NOMO-1 treated with dmso at 0.1 percent for 144 hours (cell line): ENCODE data around the gene MYORG.
A peak's percentile ranks its signal among the peaks of the same experiment; 100 is the strongest.

Experiments
- DNase-seq: peaks from one replicate; lab custom pipeline; 2025; ENCODE audit not compliant: unreplicated experiment; lab: John Stamatoyannopoulos, UW

The MYORG gene

DNA sequence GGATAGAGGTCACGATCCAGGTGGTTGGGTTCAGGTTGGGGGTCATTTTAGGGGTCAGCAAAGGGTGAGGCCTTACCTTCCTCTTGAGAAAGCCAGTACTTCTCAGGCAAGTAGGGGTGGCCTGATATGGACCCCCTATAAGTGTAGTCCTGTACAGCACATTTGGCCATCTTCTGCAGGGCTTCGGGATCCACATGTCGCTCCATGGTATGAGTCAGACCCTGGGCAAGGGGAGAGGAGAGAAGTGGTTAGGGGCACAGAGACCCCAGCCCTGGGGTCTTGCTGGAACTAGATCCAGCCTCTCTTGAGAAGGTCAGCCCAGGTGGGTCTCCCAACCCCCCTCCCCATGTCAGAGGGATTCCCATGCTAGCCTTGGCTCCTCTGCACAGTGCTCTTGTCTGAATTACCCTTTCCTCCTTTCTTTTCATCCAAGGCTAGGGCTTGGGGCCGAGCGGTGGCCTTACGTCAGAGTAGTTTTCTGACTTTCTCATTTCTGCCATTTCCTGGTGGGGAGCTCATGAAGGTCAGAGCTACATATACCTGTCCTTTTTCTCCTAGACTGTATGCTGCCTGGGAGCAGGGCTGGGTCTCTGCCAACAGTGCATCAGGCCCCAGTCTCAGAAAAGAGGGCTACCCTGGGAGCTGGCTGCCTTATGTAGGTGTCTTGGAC lies 9.0 kb upstream of the MYORG start:
- DNase-seq = no peak

DNA sequence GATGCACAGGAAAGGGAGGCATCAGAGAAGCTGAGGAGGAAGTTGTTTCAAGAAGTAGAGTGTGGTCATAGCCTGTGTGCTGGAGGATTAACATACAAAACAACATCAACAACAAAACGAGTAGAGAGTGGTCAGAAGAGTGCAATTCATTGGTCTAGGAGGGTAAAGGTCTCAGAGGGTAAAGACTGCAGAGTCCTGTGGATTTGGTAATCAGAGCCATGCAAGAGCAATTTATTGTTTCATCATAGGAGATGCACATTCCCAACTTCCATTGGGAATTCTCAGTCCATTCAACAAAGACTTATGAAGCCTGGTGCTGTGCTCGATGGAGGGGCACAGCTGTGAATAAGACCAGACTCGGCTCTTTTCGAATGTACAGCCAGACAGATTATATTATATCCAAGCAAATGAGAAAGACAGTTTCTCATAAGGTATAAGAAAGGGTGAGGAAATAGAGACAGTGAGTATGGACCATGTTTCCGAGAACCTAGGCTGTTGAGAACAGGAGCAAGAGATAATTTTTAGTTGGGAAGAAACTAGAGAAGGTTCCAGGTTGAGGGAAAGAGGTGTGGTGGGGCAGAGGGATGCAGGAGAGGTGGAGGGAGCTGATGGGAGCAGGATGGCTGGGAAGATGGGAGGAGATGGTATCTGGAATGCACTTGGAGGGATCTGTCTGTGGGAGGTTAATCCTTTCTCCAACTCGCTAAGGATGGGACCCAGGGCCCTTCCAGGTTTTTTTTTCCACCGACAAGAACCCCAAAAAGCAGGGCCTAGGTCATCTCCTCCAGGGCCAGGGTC lies 7.9 kb upstream of the MYORG start:
- no peak for DNase-seq

DNA sequence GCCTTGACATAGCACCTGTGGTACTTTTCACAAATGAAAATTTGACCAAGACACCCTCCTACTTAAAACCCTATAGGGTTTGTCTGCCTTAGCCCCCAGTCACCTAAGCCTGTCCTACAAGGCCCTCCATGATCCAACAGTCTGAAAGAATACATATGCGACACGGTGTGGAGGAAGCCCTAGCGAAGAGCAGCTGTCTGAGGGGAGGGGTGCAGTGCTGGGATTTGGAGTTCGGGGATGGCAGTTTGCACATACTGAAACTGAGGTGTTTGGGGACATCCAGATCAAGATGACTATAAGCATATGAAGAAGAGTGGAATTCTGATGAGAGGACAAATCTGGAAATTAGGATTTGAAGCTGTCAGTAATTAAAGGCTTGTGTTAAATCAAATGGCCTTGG lies 7.2 kb upstream of the MYORG start:
- DNase-seq = no peak

DNA sequence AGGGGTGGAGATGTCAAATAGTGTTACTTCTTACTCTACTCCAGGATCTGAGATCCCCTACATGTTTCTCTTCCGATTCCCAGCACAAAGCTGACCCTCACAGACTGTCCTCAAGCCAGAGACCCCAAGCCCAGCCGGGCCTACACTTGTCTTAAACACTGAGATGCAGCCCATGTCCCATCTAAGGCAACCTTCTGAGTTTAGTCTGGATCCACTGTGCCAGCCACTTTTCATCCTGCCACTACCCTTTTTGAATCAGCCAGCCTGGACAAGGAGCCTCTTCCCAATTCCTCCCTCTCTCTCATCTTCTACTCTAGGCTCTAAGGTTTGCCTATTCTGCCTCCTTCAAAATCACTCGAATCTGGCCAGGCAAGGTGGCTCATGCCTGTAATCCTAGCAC lies 6.2 kb upstream of the MYORG start:
- DNase-seq = no peak

DNA sequence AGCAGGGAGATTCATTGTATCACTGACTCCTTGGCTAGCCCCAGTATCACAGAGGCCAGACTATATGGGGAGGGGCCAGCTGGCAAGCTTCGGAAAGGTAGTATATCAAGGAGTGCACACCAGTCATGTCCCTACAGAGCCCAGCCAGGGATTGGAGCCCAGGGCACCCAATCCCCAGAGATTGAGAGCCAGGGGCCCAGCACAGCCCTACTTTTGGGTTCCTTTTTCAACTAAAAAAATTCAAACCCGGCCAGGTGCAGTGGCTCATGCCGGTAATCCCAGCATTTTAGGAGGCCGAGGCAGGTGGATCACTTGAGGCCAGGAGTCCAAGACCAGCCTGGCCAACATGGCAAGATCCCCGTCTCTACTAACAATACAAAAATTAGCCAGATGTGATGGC lies 5.4 kb upstream of the MYORG start:
- DNase-seq = no peak

DNA sequence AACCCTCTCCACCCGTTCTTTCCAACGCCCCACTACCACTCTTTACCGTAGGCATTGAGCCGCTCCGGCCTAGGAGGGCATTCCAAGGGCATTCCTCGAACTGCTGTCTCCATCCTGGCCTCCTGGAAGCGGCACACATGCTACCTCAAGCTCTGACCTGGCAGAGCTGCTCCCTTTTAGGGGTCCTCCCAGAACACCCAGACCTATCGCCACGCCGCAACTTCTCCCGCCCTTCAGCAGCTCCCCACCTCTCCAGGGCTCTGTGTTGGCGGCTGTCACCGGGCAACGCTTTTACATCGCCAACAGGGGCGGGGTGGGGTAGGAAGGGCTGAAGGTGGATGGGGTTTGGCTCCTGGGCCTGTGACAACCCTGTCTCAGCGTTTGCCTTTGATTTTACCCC lies 4.6 kb upstream of the MYORG start:
- DNase-seq = no peak

DNA sequence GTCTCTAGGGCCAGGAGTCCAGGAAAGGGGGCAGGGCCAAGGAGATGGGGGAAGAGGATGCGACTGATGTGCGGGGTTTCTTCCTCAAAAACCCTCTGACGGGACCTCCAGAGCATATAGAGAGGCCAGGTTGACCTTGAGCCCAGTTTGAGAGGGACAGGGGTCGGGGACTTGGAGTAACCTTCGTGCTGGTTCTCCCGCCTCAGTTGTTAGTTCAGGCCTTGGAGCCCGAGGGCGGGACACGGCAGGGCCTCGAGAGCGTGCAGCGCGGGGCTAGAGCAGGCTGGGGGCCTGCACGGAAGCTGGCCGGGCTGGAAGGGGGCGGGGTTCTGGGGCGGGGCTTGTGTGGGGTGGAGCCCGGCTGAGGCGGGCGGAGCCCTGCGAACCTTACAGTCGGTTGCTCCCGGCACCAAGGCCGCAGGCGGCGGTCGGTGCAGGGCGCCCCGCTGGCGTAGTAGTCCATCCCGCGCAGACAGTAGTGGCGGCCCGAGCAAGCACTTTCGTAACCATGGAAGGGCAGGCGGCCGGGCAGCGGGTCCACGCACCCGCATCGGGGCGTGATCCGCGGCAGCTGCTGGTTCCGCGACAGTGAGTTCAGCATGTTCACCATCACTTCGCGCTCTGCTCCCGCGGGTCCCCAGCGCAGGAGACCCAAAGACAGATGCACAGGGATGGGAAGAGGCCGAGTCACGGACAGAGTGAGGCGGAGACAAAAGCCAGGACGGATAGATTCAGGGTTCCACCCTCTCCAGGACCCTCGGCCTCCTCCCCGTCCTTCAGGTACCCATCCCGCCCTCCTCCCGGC lies 4.0 kb upstream of the MYORG start:
- peak; percentile 85 for DNase-seq

DNA sequence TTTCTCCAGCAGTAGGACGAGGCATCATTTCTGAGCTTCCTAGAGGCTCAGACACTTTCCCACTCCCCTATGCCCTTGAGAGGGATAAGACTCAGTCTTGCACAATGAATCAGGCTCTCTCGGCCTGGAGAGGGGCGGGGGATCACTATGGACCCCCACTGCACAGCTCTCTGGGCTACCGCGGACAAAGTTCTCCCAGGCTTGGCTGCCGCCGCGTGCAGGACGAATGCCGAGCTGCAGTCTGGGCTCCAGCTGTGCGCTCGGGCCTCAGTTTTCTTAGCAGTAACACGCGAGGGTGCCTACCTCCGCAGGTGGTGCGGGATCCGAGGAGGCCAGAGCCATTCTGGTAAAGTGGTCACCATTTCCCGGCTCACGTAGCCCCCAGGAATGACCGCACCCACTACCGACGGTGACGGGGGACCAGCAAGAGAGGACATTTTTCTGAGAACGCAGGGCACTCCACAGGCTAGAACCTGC lies 3.4 kb upstream of the MYORG start:
- no peak for DNase-seq

DNA sequence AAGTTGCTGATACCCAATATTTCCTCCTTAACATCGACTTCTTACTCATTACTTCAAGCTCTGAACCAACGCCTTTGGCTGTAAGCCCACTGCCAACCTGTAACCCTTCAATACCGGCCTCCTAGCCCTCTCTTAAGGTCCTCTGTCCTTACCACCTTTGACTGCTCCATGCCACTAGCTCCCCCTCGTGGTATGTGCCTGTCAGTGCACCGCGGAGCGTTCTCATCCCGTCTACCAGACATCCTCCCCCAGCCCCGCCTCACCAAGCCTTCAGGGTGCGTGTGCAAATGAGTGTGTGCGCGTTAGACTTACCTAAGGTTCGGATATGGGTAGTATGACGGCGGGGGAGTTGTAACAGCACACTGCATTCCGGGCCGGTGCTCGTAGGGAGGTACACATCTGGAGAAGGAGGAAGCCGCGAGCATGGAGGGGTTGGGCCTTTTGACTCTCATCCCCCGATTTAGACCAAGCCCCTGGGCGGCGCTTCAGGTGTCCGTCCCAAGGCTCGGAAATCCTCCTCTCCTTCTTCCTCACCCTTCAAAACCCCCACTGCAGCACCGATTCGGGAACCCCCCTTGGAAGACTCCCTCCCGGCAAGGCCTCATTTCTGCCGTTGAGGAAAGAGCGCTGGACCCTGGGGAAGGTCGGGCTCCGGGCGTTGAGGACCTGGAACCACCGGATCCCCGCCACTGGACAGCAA lies 2.8 kb upstream of the MYORG start:
- peak; percentile 93 for DNase-seq

DNA sequence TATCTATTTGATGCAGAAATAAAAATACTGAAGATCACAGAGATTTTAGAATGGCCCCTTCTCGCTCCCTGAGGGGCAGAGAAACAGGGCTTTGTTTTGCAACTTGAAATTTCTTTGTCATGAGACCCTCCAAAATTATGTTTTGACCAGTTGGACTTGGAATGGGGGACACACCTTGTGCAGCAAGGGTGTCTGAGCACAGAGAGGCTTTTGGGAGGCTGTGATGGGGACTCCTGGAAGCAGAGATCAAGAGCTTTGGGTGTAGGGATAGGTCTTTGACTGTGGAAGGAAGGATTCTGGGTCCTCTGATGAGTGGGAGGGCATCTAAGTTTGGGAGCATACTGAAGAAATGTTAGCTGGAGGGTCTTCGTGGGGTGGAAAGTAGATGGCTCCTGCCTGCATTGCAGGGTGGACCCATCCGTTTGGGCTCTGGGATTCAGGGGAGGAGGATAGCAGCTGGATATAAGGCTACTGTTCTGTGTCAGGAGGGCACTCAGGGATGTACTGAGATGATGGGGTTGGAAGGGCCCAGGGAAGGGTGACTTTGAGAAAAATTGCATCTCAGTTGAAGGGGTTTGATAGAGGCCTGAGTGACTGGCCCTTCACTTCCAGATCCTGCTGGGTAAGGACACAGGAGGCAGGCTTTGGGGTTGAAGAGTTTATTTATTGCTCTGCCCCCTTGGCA lies 1.8 kb upstream of the MYORG start:
- no peak for DNase-seq

DNA sequence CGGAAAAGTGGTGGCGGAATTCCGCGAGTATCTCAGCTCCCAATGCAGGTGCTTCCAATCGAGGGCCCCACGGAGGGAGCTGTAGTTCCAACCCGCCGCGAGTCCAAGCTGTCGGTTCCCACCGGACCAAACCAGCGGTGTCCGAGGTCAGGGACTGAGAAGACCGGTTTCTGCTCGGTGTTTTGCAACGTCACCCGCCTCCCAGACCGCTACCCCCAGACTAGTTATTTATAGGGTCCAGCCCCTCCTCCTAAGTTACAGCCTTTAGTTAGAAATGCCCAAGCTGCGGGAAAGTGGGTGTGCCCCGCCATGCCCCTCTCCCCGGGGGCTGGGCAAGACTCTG lies 677 bp upstream of the MYORG start:
- no peak for DNase-seq

DNA sequence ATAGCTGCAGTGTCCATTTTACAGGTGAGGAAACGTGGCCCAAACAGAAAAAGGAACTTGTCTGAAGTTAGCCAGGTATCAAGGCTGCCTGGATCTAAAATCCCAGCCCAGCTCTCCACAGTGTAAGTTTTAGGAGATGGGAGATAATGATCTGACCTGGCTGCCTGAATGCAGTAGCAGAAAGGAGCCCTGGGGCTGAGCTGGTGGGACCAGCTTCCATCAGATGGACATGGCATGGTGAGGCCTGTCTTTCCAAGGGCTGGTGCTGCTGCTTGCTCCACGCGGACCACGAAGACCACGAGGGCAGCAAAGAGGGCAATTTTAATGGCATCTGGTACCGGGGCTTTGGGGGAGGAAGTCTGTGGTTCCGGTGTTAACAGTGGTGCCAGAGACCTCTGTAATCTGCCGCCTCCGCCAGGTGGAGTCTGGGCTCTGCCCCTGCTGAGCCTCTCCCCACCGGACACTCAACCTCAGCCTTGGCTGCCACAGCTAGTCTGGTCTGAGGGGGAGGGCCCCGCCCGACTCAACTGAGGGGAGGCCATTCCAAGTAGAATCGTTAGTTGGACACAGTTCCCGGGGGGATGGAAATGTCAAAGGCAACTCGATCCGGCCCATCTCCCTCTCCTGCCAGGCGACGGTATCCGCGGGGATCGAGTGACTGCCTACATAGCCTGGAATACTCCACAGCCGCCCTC lies 650 bp downstream of the MYORG start:
- DNase-seq = no peak

DNA sequence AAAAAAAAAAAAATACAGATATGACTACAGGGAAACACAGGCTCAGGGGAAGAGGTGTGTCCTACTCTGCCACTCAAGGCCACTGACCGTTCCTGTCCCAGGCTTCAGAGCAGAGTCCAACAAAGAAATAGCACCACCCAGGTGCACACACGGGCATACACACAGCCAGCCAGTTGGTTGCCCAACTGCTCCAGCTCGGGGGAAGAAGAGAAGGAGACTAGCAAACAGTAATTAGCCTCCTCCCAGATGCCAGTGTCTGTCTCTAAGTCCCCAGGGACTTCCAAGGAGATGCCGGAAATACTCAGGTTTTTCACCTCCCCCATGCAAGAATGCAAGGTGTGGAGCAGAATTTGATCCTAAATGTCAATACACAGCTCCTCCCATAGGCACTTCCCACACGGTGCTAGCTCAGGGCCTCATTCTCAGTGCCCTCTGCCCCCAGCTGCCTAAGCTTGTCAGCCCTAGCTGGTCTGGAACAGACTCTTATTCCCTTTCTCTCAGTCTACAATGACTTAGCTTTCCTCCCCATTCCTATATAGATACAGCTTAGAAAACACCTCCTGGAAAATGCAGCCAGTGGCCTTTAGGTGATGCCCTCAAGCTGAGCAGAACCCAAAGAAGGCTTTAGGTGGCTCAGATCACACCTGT lies 1.7 kb downstream of the MYORG start:
- no peak for DNase-seq

DNA sequence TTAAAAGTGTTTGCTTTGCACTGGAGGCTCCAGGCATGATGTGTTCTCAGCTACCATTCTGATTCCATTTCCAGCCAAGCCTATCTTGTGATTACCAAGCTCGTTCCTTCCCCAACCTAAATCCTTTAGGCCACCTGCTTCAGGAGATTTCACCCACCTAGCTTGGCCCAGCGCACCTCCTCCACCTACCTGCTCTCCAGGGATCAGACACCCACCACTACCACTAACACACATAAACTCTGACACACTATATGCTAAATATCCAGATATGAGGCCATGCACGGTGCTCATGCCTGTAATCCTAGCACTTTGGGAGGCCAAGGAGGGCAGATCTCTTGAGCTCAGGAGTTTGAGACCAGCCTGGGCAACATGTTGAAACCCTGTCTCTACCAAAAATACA lies 2.4 kb downstream of the MYORG start:
- DNase-seq = no peak

DNA sequence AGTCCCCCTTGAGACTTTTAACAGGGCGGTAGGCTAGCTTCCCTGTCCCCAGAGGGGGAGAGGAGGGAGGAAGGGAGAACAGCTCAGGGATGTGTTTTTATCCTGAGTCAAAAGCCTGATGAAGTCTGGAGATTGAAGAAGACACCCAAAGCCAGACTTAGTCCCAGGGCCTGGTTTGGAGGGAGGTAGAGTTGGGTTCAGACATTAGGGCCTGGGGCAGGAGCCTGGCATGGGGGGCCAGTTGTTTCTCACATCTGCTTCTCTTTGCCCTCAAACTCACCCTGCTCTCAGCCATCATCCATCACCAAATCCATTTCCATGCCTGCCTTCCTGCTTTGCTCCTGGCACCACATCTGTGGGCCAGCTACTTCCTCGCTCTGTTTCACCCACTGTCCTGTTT lies 2.9 kb downstream of the MYORG start:
- no peak for DNase-seq

DNA sequence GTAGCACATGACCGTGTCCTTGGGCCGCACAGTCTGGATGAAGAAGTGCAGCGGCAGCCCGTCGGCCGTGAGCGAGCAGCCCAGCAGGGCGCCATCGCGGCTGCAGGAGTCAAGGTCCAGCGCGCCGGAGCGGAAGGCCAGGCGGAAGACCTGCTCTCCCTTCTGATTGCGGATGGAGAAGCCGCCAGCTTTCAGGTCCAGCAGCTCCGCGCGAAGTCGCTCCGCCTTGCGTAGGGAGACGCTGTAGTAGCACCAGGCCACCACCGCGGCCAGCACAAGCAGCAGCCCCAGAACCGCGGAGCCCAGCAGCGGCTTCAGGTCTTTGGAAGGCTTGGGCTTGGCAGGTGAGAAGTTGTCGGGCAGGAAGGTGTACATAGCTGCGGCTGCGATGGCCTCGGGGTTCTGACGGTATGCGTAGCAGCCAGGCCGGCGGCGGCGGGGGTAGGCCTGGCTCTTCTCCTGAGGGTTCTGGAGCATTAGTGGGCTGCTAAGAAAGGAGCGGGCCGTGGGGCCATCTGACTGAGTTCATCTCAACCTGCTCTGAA lies 4.2 kb downstream of the MYORG start:
- DNase-seq = no peak

DNA sequence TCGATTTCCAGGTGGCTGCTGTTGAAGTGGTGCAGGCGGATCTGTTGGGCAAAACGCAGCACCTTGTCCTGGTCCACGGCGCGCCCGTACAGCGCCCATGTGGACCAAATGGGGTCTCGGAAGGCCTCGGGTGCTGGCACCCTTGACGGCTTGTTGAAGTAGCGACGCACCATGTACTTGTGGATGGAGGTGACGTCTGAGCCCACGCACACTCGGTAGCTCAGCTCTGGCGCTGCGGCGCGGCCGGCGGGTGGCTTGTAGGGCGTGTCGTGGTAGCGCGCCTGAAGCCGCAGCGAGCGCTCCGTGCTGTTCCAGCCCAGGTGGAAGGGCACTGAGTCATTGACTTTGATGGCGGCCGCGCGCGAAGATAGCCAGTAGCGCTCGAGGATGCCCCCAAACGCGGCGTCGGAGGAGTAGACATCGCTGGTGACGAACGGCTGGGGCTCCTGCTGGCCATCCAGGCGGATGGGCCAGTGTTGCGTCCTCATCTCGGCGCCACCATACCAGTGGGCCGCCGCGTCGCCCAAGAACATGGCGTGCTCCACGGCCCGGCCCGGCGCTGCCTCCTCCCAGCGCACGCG lies 4.7 kb downstream of the MYORG start:
- DNase-seq = no peak

DNA sequence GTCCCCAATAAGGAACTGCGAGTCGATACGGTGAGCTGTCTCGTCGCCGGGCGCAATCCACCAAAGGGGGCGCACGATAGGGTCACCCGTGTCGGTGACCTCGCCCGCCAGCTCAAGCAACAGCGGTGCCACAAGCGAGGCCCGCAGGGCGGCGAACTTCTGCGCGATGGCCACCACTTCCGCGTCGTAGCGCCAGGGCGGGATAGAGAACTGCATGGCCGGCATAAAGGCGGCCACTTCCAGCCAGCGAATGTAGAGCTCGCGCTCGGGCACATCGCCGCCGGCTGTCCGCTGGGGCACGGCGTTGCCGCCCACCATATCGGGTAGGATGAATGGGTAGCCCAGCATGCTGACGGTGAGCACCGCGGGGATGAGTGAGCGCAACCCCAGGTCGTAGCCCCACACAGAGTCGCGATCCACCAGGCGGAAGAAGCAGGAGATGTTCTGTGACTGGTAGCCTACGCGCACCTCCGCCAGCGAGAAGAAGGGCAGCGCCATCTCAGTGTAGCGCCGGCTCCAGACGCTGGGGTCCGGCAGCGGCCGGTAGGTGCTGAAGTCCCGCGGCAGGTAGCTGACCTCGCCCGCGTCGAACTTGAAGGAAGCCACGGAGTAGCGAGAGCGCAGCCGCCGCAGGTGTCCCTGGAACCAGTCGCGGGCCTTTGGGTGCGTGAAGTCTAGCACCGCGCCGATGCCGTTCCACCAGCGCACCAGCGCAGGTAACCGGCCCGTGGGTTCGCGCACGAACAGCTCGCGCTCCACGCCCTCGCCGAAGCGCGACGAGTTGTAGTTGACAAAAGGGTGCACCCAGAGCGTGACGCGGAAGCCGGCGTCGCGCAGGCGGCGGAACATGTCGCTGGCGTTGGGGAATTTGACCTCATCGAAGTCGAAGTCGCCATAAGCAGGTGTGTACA lies 5.5 kb downstream of the MYORG start:
- DNase-seq = no peak
